SU-DHL-6 (cell line): ENCODE data around the gene PDPK1.

Source experiments
- H2AFZ ChIP-seq: fragments of 200-600 bp; sonication (generic); 2 replicates; pipeline ENCODE4 v1.6.1; 2014; ENCODE audit warnings: low read depth, mild to moderate bottlenecking, moderate library complexity, mixed read lengths, antibody characterized with exemption, low read length; ENCODE audit not compliant: severe bottlenecking
- H3F3A ChIP-seq: fragments of 200-600 bp; shearing (Covaris generic); 2 replicates; pipeline ENCODE4 v1.6.0; 2016; ENCODE audit warnings: antibody characterized with exemption, mild to moderate bottlenecking; ENCODE audit not compliant: insufficient read depth
- H3K27ac ChIP-seq: fragments of 200-600 bp; sonication (generic); 2 replicates; pipeline ENCODE4 v1.5.1; 2016; ENCODE audit warnings: low read depth, mild to moderate bottlenecking, low read length, moderate library complexity, mixed read lengths
- H3K27me3 ChIP-seq: fragments of 200-600 bp; sonication (generic), shearing (Covaris generic); 2 replicates; pipeline ENCODE4 v1.6.0; 2014; ENCODE audit warnings: mild to moderate bottlenecking, low read length
- H3K36me3 ChIP-seq: fragments of 200-600 bp; sonication (generic); 2 replicates; pipeline ENCODE4 v1.6.1; 2014; ENCODE audit warnings: mild to moderate bottlenecking, low read length, mixed read lengths
- H3K4me2 ChIP-seq: fragments of 300-600, 200-600 bp; shearing (Covaris generic), sonication (generic); 2 replicates; pipeline ENCODE4 v1.6.0; 2014; ENCODE audit warnings: low read length, low read depth, mild to moderate bottlenecking; ENCODE audit not compliant: poor library complexity, severe bottlenecking
- H3K4me3 ChIP-seq: fragments of 200-600 bp; sonication (generic); 2 replicates; pipeline ENCODE4 v1.5.1; 2014; ENCODE audit warnings: antibody characterized with exemption, low read length, mild to moderate bottlenecking, mixed read lengths; ENCODE audit not compliant: insufficient read depth, poor library complexity, severe bottlenecking
- H3K79me2 ChIP-seq: fragments of 200-600 bp; sonication (generic); 2 replicates; pipeline ENCODE4 v1.6.1; 2014; ENCODE audit warnings: mild to moderate bottlenecking, low read length, moderate library complexity; ENCODE audit not compliant: insufficient read depth
- H3K9ac ChIP-seq: fragments of 200-600 bp; sonication (generic); 2 replicates; pipeline ENCODE4 v1.7.0; 2014; ENCODE audit warnings: mild to moderate bottlenecking, low read length
- H3K9me2 ChIP-seq: fragments of 200-600 bp; sonication (generic); replicated peaks from 2 replicates; pipeline ENCODE4 v1.6.1; 2014; ENCODE audit warnings: low read length; ENCODE audit not compliant: insufficient read depth
- H3K9me3 ChIP-seq: fragments of 200-600 bp; sonication (generic); 2 replicates; pipeline ENCODE4 v1.6.1; 2014; ENCODE audit warnings: low read length, mixed read lengths; ENCODE audit not compliant: insufficient read depth
- H4K20me1 ChIP-seq: fragments of 200-600 bp; sonication (generic); 2 replicates; pipeline ENCODE4 v1.6.1; 2014; ENCODE audit warnings: low read depth, mild to moderate bottlenecking, antibody characterized with exemption, low read length, moderate library complexity, mixed read lengths
- CTCF ChIP-seq: fragments of 200-600 bp; sonication (generic); IDR thresholded peaks from one replicate; pipeline ENCODE4 v1.5.1; 2017; ENCODE audit warnings: antibody characterized with exemption, mild to moderate bottlenecking, low read length, moderate library complexity; ENCODE audit not compliant: insufficient read depth, poor library complexity, severe bottlenecking
- EZH2phosphoT487 ChIP-seq: fragments of 200-600 bp; sonication (generic), shearing (Covaris generic); conservative IDR thresholded peaks from 2 replicates; pipeline ENCODE4 v1.6.1; 2018; ENCODE audit warnings: mild to moderate bottlenecking, antibody characterized with exemption, low read length, moderate library complexity, mixed read lengths

The PDPK1 gene

GRCh38 chr16:2501946-2502895 is 35.6 kb upstream of the PDPK1 start:
- Histone ChIP-seq H3K9ac (no peak overlapping the region), H3F3A (peaks cover 2% of the 10 kb centered on the region; the same call in 1 of the 2 replicates)

DNA sequence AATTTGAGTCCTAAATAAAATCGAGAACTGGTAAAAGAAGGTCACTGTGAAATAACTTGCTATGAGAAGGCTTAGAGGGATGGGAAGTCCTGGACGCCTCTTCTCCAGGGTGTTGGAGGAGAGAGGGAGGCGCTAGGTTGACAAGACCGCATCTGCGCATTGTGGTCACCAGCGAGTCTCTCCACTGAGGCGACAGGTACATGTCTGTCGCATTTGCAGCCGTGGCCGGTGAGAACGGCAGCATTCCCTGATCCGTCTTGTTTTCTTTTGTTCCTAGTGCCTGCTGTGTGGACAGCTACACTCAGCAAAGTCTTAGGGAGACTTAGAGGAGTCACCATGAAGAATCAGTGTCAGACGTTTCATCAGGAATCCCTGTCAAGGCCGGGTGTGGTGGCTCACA is 32.1 kb upstream of the PDPK1 start:
- H3K79me2 ChIP-seq = no peaks in the 10 kb centered on the region
- H3K4me3 ChIP-seq = no peak overlapping the region
- H4K20me1 ChIP-seq = no peaks in the 10 kb centered on the region
- no peak overlapping the region for H3K27ac ChIP-seq
- no peaks in the 10 kb centered on the region for H3K9me3 ChIP-seq
- H3F3A ChIP-seq = peaks cover 2% of the 10 kb centered on the region; the same call in 1 of the 2 replicates
- no peak overlapping the region for H2AFZ ChIP-seq
- H3K9ac ChIP-seq = no peak overlapping the region
- no peak for TF ChIP-seq EZH2phosphoT487
- no peak for TF ChIP-seq CTCF
- H3K36me3 ChIP-seq = no peaks in the 10 kb centered on the region
- H3K27me3 ChIP-seq = no peaks in the 10 kb centered on the region
- H3K9me2 ChIP-seq = no peaks in the 10 kb centered on the region
- H3K4me2 ChIP-seq = no peak overlapping the region

More at GRCh38 chr16:2501946-2502895, 35.6 kb upstream of the PDPK1 start:
- no peak for TF ChIP-seq EZH2phosphoT487
- H3K4me3 ChIP-seq = no peak overlapping the region
- H3K27me3 ChIP-seq = no peaks in the 10 kb centered on the region
- H3K9me3 ChIP-seq = no peaks in the 10 kb centered on the region
- no peaks in the 10 kb centered on the region for H3K79me2 ChIP-seq
- H4K20me1 ChIP-seq = no peaks in the 10 kb centered on the region
- no peak overlapping the region for H2AFZ ChIP-seq
- H3K36me3 ChIP-seq = no peaks in the 10 kb centered on the region
- H3K4me2 ChIP-seq = no peak overlapping the region
- no peaks in the 10 kb centered on the region for H3K9me2 ChIP-seq
- H3K27ac ChIP-seq = no peak overlapping the region

- H3K4me2 ChIP-seq = no peak overlapping the region
- H3K9me3 ChIP-seq = no peaks in the 10 kb centered on the region
- H3K27me3 ChIP-seq = no peaks in the 10 kb centered on the region
- peaks cover 2% of the 10 kb centered on the region; the same call in 1 of the 2 replicates for H3F3A ChIP-seq
- no peak overlapping the region for H3K4me3 ChIP-seq
- H2AFZ ChIP-seq = no peak overlapping the region
- H3K79me2 ChIP-seq = no peaks in the 10 kb centered on the region
- no peaks in the 10 kb centered on the region for H3K9me2 ChIP-seq
- H3K9ac ChIP-seq = no peak overlapping the region
- no peaks in the 10 kb centered on the region for H3K36me3 ChIP-seq
- no peak for TF ChIP-seq EZH2phosphoT487
- no peak for TF ChIP-seq CTCF
- no peak overlapping the region for H3K27ac ChIP-seq
- no peaks in the 10 kb centered on the region for H4K20me1 ChIP-seq
These were observed 30.7 kb upstream of the PDPK1 start for GRCh38 chr16:2507052-2507659.
